HG03095 (cell line): Measurements from ENCODE around the gene KCNE4.
A peak's percentile ranks its signal among the peaks of the same experiment; 100 is the strongest.

Source experiments
- ATAC-seq: cut with Tn5 transposase; IDR thresholded peaks from one replicate; pipeline ENCODE4 v1.9.1; 2021; ENCODE audit warnings: moderate library complexity; ENCODE audit not compliant: unreplicated experiment

The KCNE4 gene

GRCh38 chr2:223083402-223084070, 31.5 kb downstream of the KCNE4 start:
- no peak for ATAC-seq

DNA sequence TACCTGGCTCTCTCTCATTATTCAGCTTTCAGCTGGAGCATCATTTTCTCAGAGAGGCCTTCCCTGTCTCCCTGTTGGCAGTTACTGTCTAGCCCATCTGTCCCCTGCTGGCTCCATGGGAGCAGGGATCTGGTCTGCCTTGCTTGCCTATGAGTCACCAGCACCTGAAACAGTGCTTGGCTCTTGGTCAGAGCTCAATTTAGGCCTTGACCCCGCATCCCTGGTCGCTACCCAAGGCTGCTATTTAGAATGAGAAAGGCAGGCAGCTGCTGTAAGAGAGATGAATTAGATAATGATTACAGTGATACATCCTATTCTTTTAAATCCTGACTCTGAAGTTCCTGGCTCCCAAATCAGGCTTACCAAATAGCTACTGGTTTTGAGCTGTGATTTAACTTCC, 32.9 kb downstream of the KCNE4 start:
- no peak for ATAC-seq

- ATAC-seq, result no peak
Observed at GRCh38 chr2:223086370-223086981, 34.5 kb downstream of the KCNE4 start.

DNA sequence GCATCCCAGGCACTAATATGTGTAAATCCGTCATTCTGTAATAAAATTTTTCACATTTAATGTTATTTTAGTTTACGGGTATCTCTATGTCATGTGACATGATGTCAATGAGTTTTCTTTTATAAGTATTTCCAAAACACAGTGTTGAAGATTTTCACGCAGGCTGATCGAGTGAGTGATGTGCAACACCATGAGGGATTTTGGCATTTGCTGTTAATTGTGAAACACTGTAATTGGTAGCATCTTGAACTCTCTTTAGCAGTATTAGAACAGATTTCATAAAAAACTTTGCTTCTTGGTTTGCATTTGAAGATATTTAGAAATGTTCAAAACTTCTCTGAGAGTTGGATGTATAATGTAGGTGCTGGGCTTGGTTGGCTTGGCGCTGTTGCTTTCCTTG, 35.5 kb downstream of the KCNE4 start:
- no peak for ATAC-seq

- ATAC-seq, result no peak
Observed at GRCh38 chr2:223088866-223089265, 36.9 kb downstream of the KCNE4 start.

GRCh38 chr2:223090039-223090438, 38.0 kb downstream of the KCNE4 start:
- ATAC-seq, result no peak

DNA sequence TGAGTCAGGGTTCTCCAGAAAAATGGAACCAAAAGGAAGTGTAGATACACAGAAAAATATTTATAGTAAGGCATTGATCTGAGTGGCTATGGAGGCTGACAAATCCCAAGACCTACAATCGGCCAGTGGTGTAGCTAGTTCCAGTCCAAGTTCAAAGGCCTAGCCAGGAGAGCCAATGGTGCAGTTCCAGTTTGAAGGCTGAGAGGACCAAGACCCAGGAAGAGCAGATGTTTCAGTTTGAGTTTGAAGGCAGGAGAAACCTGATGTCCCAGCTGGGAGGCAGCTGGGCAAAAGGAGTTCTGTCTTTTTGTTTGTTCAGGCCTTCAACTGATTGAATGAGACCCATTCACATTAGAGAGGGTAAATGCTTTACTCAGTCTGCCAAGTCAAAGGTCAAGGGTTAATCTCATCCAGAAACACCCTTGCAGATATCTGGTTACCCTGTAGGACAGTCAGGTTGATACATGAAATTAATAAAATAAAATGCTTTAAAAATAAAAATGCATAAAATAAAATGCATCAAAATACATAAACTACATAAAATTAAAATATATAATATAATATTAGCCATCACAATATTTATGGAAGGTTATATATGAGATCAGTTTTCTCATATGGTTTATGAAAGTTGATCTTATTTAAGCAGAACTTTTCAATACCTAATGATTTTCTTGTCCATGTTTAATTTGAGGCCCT, 38.7 kb downstream of the KCNE4 start:
- ATAC-seq, result no peak

DNA sequence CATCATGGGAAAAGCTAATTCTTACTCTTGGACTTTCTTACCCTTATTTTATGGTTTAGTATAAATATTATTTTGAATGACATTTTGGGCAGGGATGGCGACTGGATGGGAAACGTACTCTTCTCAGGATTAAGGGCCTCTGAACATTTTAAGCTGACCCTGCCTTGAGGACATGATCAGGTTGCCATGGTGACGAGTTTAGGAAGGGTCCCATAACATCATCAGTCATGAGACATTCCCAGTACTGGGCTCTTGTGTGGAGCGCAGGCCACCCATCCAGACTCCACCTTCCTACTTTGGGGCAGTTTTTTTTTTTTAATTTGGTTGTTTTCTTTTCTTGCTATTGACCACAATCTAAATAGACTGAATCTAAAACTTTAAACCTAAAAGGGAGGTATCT, 40.7 kb downstream of the KCNE4 start:
- no peak for ATAC-seq

DNA sequence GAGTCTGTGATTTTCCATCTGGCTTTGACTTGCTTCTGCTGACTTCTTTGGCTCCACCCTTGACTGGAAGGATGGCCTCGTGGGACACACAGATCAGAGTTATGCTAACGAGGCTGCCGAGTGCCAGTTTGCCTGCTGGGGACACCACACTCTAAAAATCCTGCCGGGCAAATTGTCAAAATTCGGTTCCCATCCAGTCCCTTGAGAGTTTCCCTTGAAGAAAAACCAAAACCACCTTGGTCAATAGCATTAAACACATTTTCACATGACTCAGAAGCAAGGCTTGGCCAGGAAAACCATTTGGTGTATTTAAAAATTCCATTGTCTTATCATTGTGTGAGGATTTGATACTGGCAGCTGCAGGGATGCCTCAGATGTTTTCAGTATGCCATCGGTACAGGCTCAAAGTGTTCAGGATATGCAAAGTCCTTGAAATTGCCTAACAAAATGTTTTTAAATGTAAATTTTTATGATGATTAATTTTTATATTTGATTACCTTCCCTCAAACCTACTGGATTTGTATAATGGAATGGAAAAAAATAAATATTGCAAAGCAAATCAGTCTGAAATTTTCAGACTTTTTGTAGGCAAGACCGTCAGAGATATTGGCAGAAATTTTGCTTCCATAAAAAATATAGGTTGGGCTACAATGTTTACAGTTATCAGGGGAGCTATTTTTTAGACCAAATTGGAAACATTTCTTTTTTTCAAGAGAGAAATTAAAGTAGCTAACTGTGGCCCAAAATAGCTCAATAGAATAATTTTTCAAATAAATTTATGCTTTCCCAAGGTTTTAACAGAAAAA, 41.6 kb downstream of the KCNE4 start:
- no peak for ATAC-seq

DNA sequence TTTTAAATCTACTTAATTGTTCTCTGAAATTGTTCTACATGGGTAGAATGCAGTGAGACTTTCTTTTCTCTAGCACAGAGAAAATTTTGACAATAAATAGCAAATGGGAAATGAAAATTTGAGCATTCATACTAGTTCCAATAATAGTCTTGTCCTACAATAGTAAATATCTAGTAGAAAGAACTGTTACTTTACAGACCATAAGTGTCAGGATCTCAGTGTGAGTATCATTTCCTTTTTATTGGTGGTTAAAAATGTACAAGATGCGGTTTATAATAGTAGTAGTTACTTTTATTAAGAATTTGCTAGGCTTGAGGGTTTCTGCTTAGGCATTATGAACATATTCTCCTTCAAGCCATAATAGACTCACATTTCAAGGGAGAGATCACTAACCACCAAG, 43.2 kb downstream of the KCNE4 start:
- ATAC-seq, result no peak

DNA sequence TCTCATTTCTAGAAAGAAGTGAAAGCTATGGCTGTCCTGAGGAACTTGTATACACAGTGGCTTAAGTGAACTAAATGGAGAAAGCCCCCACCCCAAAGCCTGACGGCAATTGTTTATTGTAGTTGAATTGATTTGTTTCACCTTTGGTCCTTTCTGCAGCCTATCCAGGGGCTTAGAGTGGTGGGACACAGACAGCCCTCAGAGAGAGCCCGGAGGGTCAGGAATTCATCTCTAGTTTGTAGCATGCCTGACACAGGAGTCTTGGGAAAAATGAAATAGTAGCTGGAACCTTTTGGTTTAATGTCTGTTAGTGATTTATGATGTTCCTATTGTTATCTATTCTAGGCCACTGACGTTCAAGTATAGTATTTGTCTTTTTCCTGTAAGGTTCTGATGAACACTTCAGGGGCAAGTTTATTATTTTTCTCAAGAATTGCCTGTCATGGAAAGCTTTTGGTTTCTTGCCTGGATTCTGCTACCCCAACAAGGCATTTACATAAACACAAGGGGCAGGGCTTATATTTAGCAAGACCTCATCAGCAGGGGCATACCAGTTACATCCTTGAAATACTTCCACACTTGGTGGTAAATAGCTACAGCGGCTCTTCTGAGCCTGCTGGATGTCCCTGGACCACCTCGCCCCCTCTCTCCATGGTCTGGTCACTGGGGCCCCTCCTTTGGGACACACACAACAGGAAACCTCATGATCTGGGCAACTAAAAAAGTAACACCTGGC, 44.4 kb downstream of the KCNE4 start:
- no peak for ATAC-seq

GRCh38 chr2:223097888-223098383, 45.9 kb downstream of the KCNE4 start:
- no peak for ATAC-seq

DNA sequence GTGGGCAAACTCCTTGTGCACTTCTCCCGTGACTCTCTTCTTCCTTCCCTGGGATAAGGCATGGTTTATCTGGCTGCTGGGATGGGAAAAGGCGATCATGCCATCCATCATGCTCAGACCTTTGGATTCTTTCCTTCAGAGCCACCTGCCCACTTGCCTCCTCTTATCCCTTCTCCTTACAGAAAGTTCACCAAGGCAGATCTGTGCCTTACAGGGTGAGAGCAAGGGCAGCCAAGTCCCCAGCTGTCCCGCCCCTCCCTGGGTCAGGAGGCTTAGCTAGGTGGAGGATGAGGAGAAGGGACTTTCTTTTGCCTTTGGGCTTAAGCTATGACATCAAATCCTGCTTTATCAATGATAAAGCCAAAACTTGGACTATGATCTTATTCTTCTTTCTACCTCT, 47.6 kb downstream of the KCNE4 start:
- no peak for ATAC-seq

- no peak for ATAC-seq
Observed at GRCh38 chr2:223100061-223100511, 48.1 kb downstream of the KCNE4 start.

GRCh38 chr2:223101340-223102039, 49.5 kb downstream of the KCNE4 start:
- peak; percentile 82 for ATAC-seq

GRCh38 chr2:223102040-223102400, 50.0 kb downstream of the KCNE4 start:
- ATAC-seq, result peak; percentile 8

DNA sequence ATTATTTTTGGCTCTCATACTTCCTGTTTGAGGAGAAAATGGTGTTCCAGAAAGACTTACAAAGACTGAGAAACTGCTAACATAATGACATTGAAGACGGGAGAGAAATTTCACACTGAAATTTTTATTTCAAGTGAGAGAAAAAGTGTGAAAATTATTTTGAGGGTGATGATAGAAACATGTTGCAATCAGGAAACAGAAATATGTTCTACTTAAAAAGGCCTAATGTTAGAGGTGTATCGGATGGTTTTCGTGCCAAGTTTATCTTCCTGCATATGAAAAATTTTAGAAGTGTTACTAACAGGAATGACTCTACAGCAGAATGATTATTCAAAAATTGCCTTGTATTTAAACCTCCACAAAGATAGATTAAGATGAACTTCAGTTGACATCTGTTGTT, 50.5 kb downstream of the KCNE4 start:
- ATAC-seq, result no peak

GRCh38 chr2:223104336-223105132, 52.5 kb downstream of the KCNE4 start:
- ATAC-seq, result no peak
